Coronary artery (tissue), 2 donors: ENCODE data around the gene SGCA.

Experiments
- DNase-seq: peaks from one replicate; pipeline ENCODE4 v3.0.0-alpha.2; 2017; ENCODE audit warnings: low spot score
- H3K27ac ChIP-seq, 2 donors: fragments of 200-600 bp; sonication (generic); one replicate each; pipeline ENCODE4 v1.5.1; 2016 to 2019
- H3K4me3 ChIP-seq: fragments of 200-600 bp; sonication (generic); 2 replicates; pipeline ENCODE4 v1.5.1; 2016; ENCODE audit warnings: mild to moderate bottlenecking, moderate library complexity
- CTCF ChIP-seq: fragments of 200-600 bp; sonication (generic); IDR thresholded peaks from one replicate; pipeline ENCODE4 v1.5.1; 2019; ENCODE audit warnings: antibody characterized with exemption

SGCA gene

GRCh38 chr17:50147841-50148225 lies 18.0 kb upstream of the SGCA start:
- no peak for DNase-seq
- Histone ChIP-seq H3K4me3 (peak overlapping the region; percentile 90), H3K27ac (peak overlapping the region; percentile 94 to 95)
- TF ChIP-seq CTCF = no peak

- TF ChIP-seq CTCF = no peak
- peak overlapping the region; percentile 94 to 95 for H3K27ac ChIP-seq
- H3K4me3 ChIP-seq = peak overlapping the region; percentile 90
- no peak for DNase-seq
Observed at GRCh38 chr17:50148226-50149090, 17.3 kb upstream of the SGCA start.

GRCh38 chr17:50149091-50149416 lies 16.8 kb upstream of the SGCA start:
- peak overlapping the region; percentile 94 to 95 for H3K27ac ChIP-seq
- TF ChIP-seq CTCF = no peak
- DNase-seq = no peak
- peak overlapping the region; percentile 90 for H3K4me3 ChIP-seq

GRCh38 chr17:50149417-50150353 lies 16.1 kb upstream of the SGCA start:
- no peak for TF ChIP-seq CTCF
- no peak for DNase-seq
- Histone ChIP-seq H3K27ac (peak overlapping the region; percentile 94 to 95), H3K4me3 (peak overlapping the region; percentile 90)

GRCh38 chr17:50150354-50151040 lies 15.3 kb upstream of the SGCA start, which contains the start of gene PPP1R9B:
PPP1R9B (minus strand) TSS chr17:50150677; CDS start chr17:50150513, 164 bp downstream.
- DNase-seq = no peak
- TF ChIP-seq CTCF = no peak
- Histone ChIP-seq H3K27ac (peak within 1 kb of the TSS; percentile 94 to 95), H3K4me3 (peak within 1 kb of the TSS; percentile 90)

GRCh38 chr17:50151041-50151936 lies 14.5 kb upstream of the SGCA start:
- peak; percentile 58 for TF ChIP-seq CTCF
- peak overlapping the region; percentile 90 for H3K4me3 ChIP-seq
- peak; percentile 93 for DNase-seq

More at GRCh38 chr17:50151041-50151936, 14.5 kb upstream of the SGCA start:
- H3K27ac ChIP-seq = peak overlapping the region; percentile 94 to 95
